ENCODE results near the gene GNAL. TPM values are rescaled to one million over a fixed set of nuclear protein-coding genes. Genes with fewer than 3 reads are reported as not detected.

GNAL gene
- total and polyA plus RNA-seq, 2 of the 4 experiments (the other 2 are of a cell fraction): 0.15 to 0.36 TPM

- no peak for TF ChIP-seq FOS (IDR thresholded peaks at IDR 0.05; ENCODE audit: low read depth, low read length)
- TF ChIP-seq RCOR1 (IDR thresholded peaks at IDR 0.05; ENCODE audit: insufficient replicate concordance, low read length): no peak
- TF ChIP-seq MAZ (IDR thresholded peaks at IDR 0.05; ENCODE audit: borderline replicate concordance, low read depth, low read length): no peak
- TF ChIP-seq MXI1 (IDR thresholded peaks at IDR 0.05; ENCODE audit: borderline replicate concordance, low read depth, low read length): no peak
- no peak for TF ChIP-seq SMC3 (IDR thresholded peaks at IDR 0.05; ENCODE audit: low read depth, low read length)
- no peak for TF ChIP-seq RFX5 (IDR thresholded peaks at IDR 0.05; ENCODE audit: low read depth, low read length)
- no peak for TF ChIP-seq CHD1 (IDR thresholded peaks at IDR 0.05; ENCODE audit: low read depth, low read length)
- TF ChIP-seq, protein P1, sequence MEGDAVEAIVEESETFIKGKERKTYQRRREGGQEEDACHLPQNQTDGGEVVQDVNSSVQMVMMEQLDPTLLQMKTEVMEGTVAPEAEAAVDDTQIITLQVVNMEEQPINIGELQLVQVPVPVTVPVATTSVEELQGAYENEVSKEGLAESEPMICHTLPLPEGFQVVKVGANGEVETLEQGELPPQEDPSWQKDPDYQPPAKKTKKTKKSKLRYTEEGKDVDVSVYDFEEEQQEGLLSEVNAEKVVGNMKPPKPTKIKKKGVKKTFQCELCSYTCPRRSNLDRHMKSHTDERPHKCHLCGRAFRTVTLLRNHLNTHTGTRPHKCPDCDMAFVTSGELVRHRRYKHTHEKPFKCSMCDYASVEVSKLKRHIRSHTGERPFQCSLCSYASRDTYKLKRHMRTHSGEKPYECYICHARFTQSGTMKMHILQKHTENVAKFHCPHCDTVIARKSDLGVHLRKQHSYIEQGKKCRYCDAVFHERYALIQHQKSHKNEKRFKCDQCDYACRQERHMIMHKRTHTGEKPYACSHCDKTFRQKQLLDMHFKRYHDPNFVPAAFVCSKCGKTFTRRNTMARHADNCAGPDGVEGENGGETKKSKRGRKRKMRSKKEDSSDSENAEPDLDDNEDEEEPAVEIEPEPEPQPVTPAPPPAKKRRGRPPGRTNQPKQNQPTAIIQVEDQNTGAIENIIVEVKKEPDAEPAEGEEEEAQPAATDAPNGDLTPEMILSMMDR (conservative IDR thresholded peaks at IDR 0.05; ENCODE audit: low read depth, low read length): no peak
- no peak for TF ChIP-seq POLR2A (IDR thresholded peaks at IDR 0.05; ENCODE audit: low read depth, low read length)
- no peak for TF ChIP-seq CEBPB (IDR thresholded peaks at IDR 0.05; ENCODE audit: low read depth, low read length)
- no peak for TF ChIP-seq NFE2L2 (IDR thresholded peaks at IDR 0.05; ENCODE audit: low read depth, low read length)
- TF ChIP-seq BHLHE40 (IDR thresholded peaks at IDR 0.05; ENCODE audit: low read depth, low read length): no peak
- TF ChIP-seq, protein P2, sequence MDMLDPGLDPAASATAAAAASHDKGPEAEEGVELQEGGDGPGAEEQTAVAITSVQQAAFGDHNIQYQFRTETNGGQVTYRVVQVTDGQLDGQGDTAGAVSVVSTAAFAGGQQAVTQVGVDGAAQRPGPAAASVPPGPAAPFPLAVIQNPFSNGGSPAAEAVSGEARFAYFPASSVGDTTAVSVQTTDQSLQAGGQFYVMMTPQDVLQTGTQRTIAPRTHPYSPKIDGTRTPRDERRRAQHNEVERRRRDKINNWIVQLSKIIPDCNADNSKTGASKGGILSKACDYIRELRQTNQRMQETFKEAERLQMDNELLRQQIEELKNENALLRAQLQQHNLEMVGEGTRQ (IDR thresholded peaks at IDR 0.05; ENCODE audit: low read depth, low read length): no peak
- H3K27ac ChIP-seq (ENCODE audit: insufficient read depth, low read length): no peak overlapping the region
- POLR2A ChIA-PET (ENCODE audit: unreplicated experiment): no interaction called here
- H2BK5ac ChIP-seq (ENCODE audit: low read depth, low read length, poor library complexity, severe bottlenecking): no peak overlapping the region
- no peak overlapping the region for H2BK15ac ChIP-seq (ENCODE audit: low read depth, low read length)
- no peak overlapping the region for H3K14ac ChIP-seq (replicated peaks; ENCODE audit: low read depth, low read length)
- H2AFZ ChIP-seq (replicated peaks; ENCODE audit: low read length, poor library complexity): no peak overlapping the region
- dilution Hi-C loops (cut with HindIII; ENCODE audit: low sequenced_read_pairs, unreplicated experiment) (no loop called here), in situ Hi-C loops (cut with MboI; ENCODE audit: low sequenced_read_pairs) (no loop called here), intact Hi-C loops (cut with micrococcal nuclease) (no loop called here)
- H3K4me3 ChIP-seq (ENCODE audit: insufficient read depth, low read depth, low read length): no peak overlapping the region
- H4K8ac ChIP-seq (ENCODE audit: low read depth in 2 of 2, low read length in 2 of 2): no peak overlapping the region
- H4K20me1 ChIP-seq (ENCODE audit: insufficient read depth, low read length): no peaks in the 10 kb centered on the region
- H3K23ac ChIP-seq (ENCODE audit: low read depth, low read length): no peak overlapping the region
- H3K4me2 ChIP-seq (ENCODE audit: low read depth, low read length): no peak overlapping the region
- peaks cover 2% of the 10 kb centered on the region; the same call in 1 of the 2 replicates for H3K4me1 ChIP-seq (ENCODE audit: control insufficient read depth, insufficient read depth, low read length)
- ATAC-seq (ENCODE audit: low read depth) (no peak), DNase-seq (no peak)
- WGBS, 2 experiments (ENCODE audit: extremely low coverage in 2 of 2, insufficient read length in 1 of 2): 100% methylated on average over 1 of the region's 1 CpG; no CpG with 5 or more reads in 1 of the 2 experiments
- H3K4ac ChIP-seq (ENCODE audit: low read depth, low read length): no peak overlapping the region
- H2AK9ac ChIP-seq (replicated peaks; ENCODE audit: low read depth, low read length, poor library complexity): no peak overlapping the region
- H3K79me1 ChIP-seq (ENCODE audit: low read depth in 1 of 2, low read length in 2 of 2): peaks cover 4% of the 10 kb centered on the region in 2 experiments; a peak in 2 of 4 replicates
- H3K56ac ChIP-seq (ENCODE audit: extremely low read depth, insufficient read depth, low read length): no peak overlapping the region
- H2AK5ac ChIP-seq (ENCODE audit: low read depth, low read length): no peak overlapping the region
- H4K5ac ChIP-seq (ENCODE audit: low read depth, low read length): no peak overlapping the region
- no peak overlapping the region for H2BK120ac ChIP-seq (ENCODE audit: low read depth, low read length)
- H3K9me3 ChIP-seq (ENCODE audit: control insufficient read depth, insufficient read depth, low read length): no peaks in the 10 kb centered on the region
- CTCF ChIA-PET: no interaction called here
- no peak overlapping the region for H3K18ac ChIP-seq (ENCODE audit: low read depth, low read length)
- H4K91ac ChIP-seq (ENCODE audit: insufficient read depth, low read depth, low read length): no peak overlapping the region
- no peak overlapping the region for H2BK20ac ChIP-seq (ENCODE audit: low read depth, low read length)
- H3K27me3 ChIP-seq (ENCODE audit: control insufficient read depth, insufficient read depth, low read length): no peaks in the 10 kb centered on the region
- H3K36me3 ChIP-seq (ENCODE audit: control insufficient read depth, insufficient read depth, low read length): peaks cover 15% of the 10 kb centered on the region
- BruUV-seq (replicated peaks): no TSS peak
- H3K9ac ChIP-seq (ENCODE audit: low read depth, low read length): no peak overlapping the region
- peaks cover 9% of the 10 kb centered on the region; the same call in 1 of the 2 replicates for H3K9me1 ChIP-seq (ENCODE audit: insufficient read depth, low read length)
Observed at GRCh38 chr18:11897781-11898180, 208.7 kb downstream of the GNAL start.
